HG02678 (cell line): ENCODE results near the gene ST6GALNAC5.
"Not testable (repeated sequence)": the region's sequence is repeated elsewhere in the genome, so short reads cannot be mapped to it uniquely, and the experiment has no call there.

Experiments
- ATAC-seq: cut with Tn5 transposase; IDR thresholded peaks from one replicate; pipeline ENCODE4 v1.9.1; 2021; ENCODE audit warnings: mild to moderate bottlenecking, moderate library complexity; ENCODE audit not compliant: unreplicated experiment

ST6GALNAC5 gene

GRCh38 chr1:76867342-76868130, at the start of gene ST6GALNAC5:
Gene ST6GALNAC5, plus strand, starts transcription at chr1:76867480.
- no peak for ATAC-seq

DNA sequence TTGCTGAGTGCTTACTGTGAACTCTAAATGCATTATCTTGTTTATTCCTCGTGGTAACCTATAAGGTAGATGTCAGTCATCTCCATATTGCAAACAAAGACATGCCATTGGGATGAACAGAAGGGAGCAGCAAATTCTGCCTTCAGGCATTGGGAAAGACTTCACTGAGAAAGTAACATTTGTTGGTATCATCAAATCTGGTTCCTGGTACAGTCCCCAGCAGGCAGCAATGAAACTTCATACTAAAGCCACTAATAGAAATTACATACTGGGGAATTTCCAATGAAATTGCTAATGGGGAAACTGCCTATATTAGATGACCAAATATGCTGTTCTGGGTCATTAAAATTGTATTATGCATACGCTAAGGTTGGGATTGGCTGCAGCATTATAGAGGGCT, 47.3 kb upstream of the ST6GALNAC5 start:
- ATAC-seq, result no peak

- not testable (repeated sequence) for ATAC-seq
Measured at GRCh38 chr1:76822961-76823360, 44.3 kb upstream of the ST6GALNAC5 start.

GRCh38 chr1:76824106-76824505, 43.2 kb upstream of the ST6GALNAC5 start:
- no peak for ATAC-seq

DNA sequence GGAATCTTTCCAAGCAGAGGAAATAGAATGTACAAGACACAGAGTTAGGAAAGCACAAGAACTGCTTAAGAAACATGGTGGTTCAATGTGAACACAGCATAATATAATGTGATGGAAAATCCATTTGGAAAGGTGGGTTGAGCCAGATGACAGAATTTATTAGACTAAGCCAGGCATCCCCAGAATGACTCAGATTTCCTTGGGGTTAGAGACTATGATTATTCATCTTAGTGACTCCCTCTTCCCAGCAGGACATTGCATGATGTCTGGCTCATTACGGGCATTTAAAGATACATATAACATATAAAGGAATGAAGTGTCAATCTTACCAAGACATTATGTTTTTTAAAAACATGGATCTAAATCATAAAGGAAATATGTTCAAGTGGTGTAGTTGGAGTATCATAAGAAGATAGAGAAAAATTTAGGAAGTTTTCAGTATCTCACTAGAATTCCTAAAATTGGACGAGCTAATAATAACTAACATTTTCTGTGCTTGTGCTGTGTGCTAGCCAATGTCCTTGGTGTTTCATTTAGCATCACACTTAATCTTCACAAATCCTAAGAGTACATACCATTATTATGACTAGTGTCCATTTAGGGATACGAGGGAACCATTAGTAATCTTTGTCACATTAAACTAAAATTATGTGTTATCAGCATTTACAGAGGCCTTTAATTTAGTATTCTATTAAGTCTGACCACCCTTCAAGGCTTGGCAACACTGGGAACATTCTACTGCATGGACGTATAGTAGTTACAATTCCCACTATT, 41.0 kb upstream of the ST6GALNAC5 start:
- no peak for ATAC-seq

GRCh38 chr1:76827066-76827465, 40.2 kb upstream of the ST6GALNAC5 start:
- no peak for ATAC-seq

- ATAC-seq, result peak; percentile 76
Measured at GRCh38 chr1:76830373-76830772, 36.9 kb upstream of the ST6GALNAC5 start.

DNA sequence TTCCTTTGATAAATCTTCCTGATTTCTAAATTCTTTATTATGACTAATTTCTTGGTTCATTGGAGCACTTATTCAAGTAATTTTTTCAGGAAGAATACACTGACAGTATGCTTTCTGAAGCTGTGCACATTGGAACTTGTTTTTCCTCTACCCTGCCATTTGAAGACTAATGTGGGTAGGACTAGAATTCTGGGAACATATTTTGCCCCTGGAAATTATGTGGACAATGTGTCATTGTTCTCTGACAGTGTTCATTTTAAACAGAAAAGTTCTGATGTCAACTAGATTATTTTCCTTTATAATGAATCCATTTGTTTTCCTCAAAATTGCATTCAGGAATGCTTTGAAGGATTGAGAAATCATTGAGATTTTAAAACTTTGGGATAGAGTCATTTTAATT, 34.8 kb upstream of the ST6GALNAC5 start:
- ATAC-seq, result no peak

GRCh38 chr1:76833151-76833550, 34.1 kb upstream of the ST6GALNAC5 start:
- no peak for ATAC-seq

DNA sequence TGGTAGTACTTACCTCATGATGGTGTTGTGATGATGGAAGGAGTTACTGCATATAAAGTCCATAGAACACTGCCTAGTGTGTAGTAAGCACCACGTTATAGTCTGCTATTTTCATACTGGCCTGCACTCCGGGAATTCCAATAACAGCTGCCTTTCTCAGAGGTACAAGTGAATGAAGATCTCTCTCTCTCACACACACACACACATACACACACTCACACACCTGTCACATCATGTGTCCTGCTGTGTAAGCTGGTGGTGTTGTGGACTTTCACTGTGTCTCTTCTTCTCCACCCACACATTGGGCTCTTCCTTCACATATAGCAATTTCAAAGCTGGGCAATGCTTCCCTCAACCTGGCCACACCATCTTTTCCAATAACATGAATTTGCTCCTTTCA, 33.4 kb upstream of the ST6GALNAC5 start:
- no peak for ATAC-seq

GRCh38 chr1:76835203-76835602, 32.1 kb upstream of the ST6GALNAC5 start:
- ATAC-seq, result no peak

DNA sequence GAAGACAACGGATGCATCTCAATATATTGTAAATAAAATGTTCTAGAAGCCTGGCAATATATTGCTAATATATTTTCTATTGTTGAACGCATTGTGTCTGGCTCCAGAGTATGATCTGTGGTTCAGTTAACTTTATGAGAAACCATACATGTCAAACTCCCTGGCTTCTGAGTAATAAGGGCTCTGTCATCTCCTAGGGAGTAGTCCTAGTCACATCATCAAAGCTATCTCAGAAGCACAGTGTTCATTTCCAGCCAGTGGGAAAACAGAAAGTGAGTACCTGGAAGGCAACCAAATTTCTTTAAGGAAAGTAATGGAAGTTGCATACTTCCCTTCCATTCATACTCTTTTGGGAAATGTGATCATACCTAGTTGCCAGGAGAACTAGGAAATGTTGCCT, 27.0 kb upstream of the ST6GALNAC5 start:
- ATAC-seq, result no peak

DNA sequence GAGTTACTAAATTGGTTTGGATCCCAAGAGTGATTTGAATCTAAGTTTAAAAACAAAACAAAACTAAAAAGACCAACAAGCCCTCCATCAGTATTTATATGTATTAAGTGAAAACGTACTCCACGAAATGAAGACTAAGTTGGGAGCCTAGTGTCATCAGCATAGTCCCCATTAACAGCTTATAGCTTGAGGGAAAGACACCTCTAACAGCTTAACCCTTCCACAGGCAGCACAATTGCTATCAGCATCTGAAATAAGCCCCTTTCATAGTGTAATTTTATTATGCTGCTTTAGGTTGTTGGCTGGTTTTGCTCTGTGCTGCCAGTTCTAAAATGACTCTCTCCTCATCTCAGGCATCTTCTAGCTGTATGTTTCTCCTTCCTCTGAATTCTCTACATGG, 25.8 kb upstream of the ST6GALNAC5 start:
- ATAC-seq, result no peak

DNA sequence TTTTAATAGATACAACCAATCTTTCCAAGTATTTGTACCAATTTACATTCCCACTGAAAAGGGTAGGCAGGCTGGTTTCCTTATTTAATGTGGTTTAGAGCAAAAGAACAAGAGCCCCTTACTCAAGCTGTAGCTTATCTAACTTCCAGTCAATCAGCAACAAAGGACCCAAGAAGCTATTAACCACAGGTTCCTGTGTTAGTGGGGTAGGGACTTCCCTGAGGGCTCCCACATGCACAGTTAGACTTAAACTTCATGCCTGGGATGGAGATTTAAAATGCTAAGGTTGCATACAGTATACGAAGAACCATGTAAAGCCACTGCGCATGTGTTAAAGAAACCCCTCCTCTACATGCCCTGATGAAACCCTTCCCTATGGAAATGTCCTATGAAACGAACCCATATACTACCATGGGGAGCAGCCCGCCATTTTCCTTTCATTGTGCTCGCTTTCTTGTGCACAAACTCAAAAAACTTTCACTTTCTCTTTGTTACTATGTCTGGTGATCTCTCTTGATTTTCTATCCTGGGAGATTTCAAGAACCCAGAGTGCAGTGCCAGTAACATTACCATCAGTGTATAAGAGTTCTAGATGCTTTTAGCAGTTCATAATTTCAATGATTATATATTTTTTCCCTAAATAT, 23.3 kb upstream of the ST6GALNAC5 start:
- ATAC-seq, result no peak

- no peak for ATAC-seq
Measured at GRCh38 chr1:76854255-76854654, 13.0 kb upstream of the ST6GALNAC5 start.

DNA sequence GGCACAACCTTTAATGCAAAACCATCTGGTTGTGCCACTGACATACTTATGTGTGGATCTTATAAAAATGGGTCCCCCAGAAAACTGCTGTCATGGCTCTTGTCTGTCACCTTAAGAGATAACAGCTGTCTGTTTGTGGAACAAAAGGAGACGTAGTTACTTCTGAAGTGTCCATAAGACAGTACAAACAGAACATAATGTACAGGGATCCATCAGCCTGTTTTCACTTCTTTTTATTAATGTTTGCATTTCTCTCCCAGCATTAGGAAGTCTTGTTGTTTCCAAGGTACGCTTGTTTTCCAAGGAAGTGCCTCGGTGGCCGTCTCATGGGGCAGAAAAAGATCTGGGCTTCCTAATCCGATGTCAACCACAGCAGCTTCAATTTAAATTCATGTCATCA, 11.2 kb upstream of the ST6GALNAC5 start:
- no peak for ATAC-seq

- ATAC-seq, result no peak
Measured at GRCh38 chr1:76857138-76857537, 10.1 kb upstream of the ST6GALNAC5 start.

DNA sequence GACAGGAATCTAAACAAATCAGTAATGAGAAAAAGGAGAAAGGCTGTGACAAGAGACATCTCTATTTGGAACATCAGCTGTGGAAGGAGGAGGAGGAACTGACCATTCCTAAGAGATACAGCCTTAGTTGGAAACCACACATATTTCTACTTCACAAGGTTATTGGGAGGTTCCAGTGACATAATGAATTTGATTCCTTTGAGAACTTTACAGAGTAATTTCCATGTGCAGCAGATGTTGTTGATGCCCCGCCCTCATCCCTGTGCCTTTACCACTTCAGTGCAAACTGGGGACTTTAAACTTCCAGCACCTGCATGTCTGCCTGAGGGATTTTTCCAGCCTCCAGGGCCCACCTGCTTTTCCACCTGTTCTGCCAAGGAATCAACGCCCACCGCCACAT, 9.3 kb upstream of the ST6GALNAC5 start:
- ATAC-seq, result no peak

- ATAC-seq, result no peak
Measured at GRCh38 chr1:76861149-76861548, 6.1 kb upstream of the ST6GALNAC5 start.

DNA sequence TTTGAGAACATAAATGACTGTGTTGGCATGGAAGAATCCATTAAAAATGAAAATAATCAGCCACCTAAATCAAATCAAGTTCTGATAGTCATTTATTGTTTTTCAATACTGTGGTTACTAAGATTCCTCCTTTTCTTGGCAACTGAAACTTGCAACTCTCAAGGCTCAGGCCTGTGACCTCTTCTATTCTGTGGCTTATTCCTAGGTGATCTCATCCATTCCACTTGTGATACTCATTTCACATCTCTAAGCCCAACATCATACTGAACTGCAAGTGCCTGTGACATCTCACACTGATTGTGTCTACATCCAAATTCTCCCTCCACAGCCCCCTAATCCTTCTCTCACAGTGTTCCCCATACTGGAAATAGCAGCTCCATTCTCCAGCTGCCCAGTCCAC, 4.8 kb upstream of the ST6GALNAC5 start:
- ATAC-seq, result no peak

GRCh38 chr1:76864383-76864782, 2.9 kb upstream of the ST6GALNAC5 start:
- no peak for ATAC-seq
